WERI-Rb-1 (cell line): Measurements from ENCODE around the gene ITPA.

Experiments
- DNase-seq: peaks from one replicate; pipeline ENCODE4 v3.0.0-alpha.2; 2020
- H3K27ac ChIP-seq: fragments of 250-450 bp; sonication (Bioruptor Pico); 2 replicates; pipeline ENCODE4 v1.5.1; 2020; ENCODE audit warnings: mild to moderate bottlenecking, moderate library complexity
- H3K27me3 ChIP-seq: fragments of 250-450 bp; sonication (Bioruptor Pico); 2 replicates; pipeline ENCODE4 v1.5.1; 2021; ENCODE audit warnings: mild to moderate bottlenecking, low read depth, moderate library complexity; ENCODE audit not compliant: insufficient read depth, severe bottlenecking
- H3K36me3 ChIP-seq: fragments of 250-450 bp; sonication (Bioruptor Pico); 2 replicates; pipeline ENCODE4 v1.5.1; 2020; ENCODE audit warnings: mild to moderate bottlenecking, moderate library complexity
- H3K4me3 ChIP-seq: 2 replicates; pipeline ENCODE4 v1.5.1; 2011; ENCODE audit warnings: low read depth, mild to moderate bottlenecking, control low read depth, low read length
- H3K9me3 ChIP-seq: fragments of 250-450 bp; sonication (Bioruptor Pico); 2 replicates; pipeline ENCODE4 v1.5.1; 2021; ENCODE audit warnings: mild to moderate bottlenecking, moderate library complexity; ENCODE audit not compliant: severe bottlenecking
- CTCF ChIP-seq: IDR thresholded peaks from 2 replicates; pipeline ENCODE4 v1.5.1; 2011; ENCODE audit warnings: low read depth, mild to moderate bottlenecking, control low read depth, inconsistent platforms, low read length

ITPA gene

GRCh38 chr20:3194617-3195280, 14.5 kb upstream of the ITPA start:
- Histone ChIP-seq H3K36me3 (peaks cover 77% of the 10 kb centered on the region), H3K27me3 (no peaks in the 10 kb centered on the region), H3K27ac (no peak overlapping the region), H3K9me3 (no peaks in the 10 kb centered on the region), H3K4me3 (no peak overlapping the region)
- no peak for DNase-seq
- TF ChIP-seq CTCF = no peak

- no peak overlapping the region for H3K27ac ChIP-seq
- no peaks in the 10 kb centered on the region for H3K27me3 ChIP-seq
- H3K36me3 ChIP-seq = peaks cover 80% of the 10 kb centered on the region
- H3K9me3 ChIP-seq = no peaks in the 10 kb centered on the region
- no peak overlapping the region for H3K4me3 ChIP-seq
- DNase-seq = no peak
- no peak for TF ChIP-seq CTCF
Observed at GRCh38 chr20:3195590-3196237, 13.6 kb upstream of the ITPA start.

GRCh38 chr20:3199206-3199605, 10.1 kb upstream of the ITPA start:
- no peaks in the 10 kb centered on the region for H3K9me3 ChIP-seq
- no peak overlapping the region for H3K4me3 ChIP-seq
- H3K27ac ChIP-seq = no peak overlapping the region
- H3K36me3 ChIP-seq = peaks cover 65% of the 10 kb centered on the region
- TF ChIP-seq CTCF = no peak
- DNase-seq = no peak
- H3K27me3 ChIP-seq = no peaks in the 10 kb centered on the region

- H3K36me3 ChIP-seq = peaks cover 55% of the 10 kb centered on the region
- DNase-seq = no peak
- no peaks in the 10 kb centered on the region for H3K9me3 ChIP-seq
- H3K27me3 ChIP-seq = no peaks in the 10 kb centered on the region
- H3K4me3 ChIP-seq = no peak overlapping the region
- no peak overlapping the region for H3K27ac ChIP-seq
- TF ChIP-seq CTCF = no peak
Observed at GRCh38 chr20:3199976-3200755, 9.1 kb upstream of the ITPA start.

- TF ChIP-seq CTCF = no peak
- Histone ChIP-seq H3K4me3 (peak overlapping the region; percentile 63), H3K27ac (peak overlapping the region; percentile 94)
Observed at GRCh38 chr20:3202965-3203314, 6.4 kb upstream of the ITPA start.

More at GRCh38 chr20:3202965-3203314, 6.4 kb upstream of the ITPA start:
- peaks cover 35% of the 10 kb centered on the region for H3K36me3 ChIP-seq
- DNase-seq = no peak
- H3K27me3 ChIP-seq = no peaks in the 10 kb centered on the region
- no peaks in the 10 kb centered on the region for H3K9me3 ChIP-seq
